HG03460 (cell line): ENCODE results near the gene SPAG4.

Experiments used
- ATAC-seq: cut with Tn5 transposase; IDR thresholded peaks from one replicate; pipeline ENCODE4 v1.9.1; 2021; ENCODE audit not compliant: unreplicated experiment

The SPAG4 gene, protein sequence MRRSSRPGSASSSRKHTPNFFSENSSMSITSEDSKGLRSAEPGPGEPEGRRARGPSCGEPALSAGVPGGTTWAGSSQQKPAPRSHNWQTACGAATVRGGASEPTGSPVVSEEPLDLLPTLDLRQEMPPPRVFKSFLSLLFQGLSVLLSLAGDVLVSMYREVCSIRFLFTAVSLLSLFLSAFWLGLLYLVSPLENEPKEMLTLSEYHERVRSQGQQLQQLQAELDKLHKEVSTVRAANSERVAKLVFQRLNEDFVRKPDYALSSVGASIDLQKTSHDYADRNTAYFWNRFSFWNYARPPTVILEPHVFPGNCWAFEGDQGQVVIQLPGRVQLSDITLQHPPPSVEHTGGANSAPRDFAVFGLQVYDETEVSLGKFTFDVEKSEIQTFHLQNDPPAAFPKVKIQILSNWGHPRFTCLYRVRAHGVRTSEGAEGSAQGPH

GRCh38 chr20:35615667-35616464 is at the start of gene SPAG4:
Gene SPAG4 (plus strand): TSS chr20:35615829. CDS start chr20:35616004, 175 bp downstream.
- peak; percentile 66 for ATAC-seq

DNA sequence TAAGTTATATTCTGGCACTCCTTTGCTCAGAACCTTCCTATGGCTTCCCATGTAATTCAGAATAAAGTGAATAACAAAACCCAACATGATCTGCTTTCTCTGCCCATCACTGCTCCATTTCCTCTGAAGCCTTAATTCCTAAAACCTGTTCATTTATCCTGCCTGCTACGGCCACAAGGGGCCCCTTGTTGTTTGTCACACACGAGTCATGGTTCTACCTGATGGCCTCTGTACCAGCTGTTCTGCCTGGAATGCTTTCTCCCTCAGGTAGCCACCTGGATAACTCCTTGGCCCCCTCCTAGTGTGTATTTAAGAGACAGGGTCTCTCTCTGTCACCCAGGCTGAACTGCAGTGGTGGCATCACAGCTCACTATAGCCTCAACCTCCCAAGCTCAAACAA is 47.0 kb upstream of the SPAG4 start:
- ATAC-seq = no peak

- ATAC-seq = no peak
Measured at GRCh38 chr20:35571555-35571954, 44.1 kb upstream of the SPAG4 start.

DNA sequence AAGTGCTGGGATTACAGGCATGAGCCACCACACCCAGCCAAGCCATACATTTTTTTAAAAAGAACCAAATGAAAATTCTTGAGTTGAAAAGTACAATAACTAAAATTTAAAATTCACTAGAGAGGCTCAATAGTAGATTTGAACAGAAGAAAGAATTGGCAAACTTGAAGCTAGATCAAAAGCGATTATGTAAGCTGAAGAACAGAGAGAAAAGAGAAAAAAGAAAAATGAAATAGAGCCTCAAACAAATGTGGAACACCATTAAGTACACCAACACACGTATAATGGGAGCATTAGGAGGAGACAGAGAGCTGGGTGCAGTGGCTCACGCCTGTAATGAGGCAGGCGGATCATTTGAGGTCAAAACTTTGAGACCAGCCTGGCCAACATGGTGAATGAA is 42.8 kb upstream of the SPAG4 start:
- ATAC-seq = no peak

GRCh38 chr20:35575958-35576357 is 39.7 kb upstream of the SPAG4 start:
- ATAC-seq = no peak

DNA sequence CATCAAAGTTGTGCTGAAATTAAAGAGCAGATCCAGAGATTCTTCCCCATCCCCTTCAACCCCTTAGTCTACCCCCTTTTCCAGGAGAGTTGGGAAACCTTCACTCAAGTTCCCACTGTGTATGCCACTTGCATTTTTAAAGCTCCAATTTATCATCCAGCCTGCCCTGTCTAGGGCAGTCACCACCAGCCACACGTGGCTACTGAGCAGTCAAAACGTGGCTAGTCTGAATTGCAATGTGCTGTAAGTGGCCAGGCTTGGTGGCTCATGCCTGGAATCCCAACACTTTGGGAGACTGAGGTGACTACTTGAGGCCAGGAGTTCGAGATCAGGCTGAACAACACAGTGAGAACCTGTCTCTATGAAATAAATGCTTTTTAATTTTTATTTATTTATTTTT is 38.8 kb upstream of the SPAG4 start:
- no peak for ATAC-seq

GRCh38 chr20:35578469-35578868 is 37.2 kb upstream of the SPAG4 start:
- ATAC-seq = no peak

DNA sequence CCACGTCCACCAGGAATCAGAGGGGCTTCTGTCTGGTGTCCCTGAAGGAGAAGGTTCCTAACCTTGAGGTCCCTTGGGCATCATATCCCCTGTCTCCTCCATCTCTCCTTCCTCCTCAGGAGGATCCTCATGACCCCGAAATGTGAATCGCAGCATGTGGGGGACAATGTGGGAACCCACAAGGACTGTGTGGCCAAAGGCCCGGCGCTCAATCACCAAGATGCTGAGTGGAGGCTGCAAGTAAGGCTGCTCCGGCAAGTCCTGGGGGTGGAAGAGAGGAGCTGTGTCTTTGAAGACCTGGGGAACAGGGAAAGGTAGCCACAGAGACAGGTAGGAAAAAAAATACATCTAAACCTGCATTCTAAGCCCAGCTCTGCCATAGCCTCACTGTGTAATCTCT is 36.4 kb upstream of the SPAG4 start:
- no peak for ATAC-seq

- no peak for ATAC-seq
Measured at GRCh38 chr20:35582131-35582530, 33.5 kb upstream of the SPAG4 start.

DNA sequence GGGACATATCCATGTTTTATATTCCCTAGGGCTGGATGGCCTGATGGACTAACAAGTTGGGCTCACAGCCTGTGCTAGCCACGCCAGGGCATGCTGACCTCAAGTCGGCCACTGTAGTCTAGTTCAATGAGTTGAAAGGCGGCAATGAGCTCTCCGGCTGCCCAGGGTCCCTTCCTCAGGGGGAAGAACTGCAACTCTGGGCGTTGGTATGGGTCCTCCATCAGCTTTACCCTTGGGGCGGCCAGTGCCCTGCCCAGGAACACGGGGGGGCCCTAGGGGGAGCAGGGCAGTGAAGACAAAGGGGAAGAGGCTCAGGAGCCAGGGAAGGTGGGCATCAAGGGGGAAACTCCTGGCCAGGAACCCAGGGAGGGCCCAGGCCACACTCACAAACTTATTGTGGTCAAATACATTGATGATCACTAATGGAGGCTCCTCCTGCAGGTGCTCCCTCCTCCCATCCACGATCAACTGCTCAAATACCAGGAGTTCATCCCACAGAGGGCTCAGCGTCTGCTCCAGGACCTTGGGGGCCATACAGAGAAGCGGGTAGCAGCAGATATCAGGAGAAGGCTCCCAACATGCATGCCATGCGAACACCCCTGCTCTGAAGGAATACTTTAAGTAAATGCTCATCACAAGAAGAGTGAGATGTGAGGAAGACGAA is 32.8 kb upstream of the SPAG4 start:
- no peak for ATAC-seq

GRCh38 chr20:35583636-35584560 is 31.7 kb upstream of the SPAG4 start:
- ATAC-seq = no peak

DNA sequence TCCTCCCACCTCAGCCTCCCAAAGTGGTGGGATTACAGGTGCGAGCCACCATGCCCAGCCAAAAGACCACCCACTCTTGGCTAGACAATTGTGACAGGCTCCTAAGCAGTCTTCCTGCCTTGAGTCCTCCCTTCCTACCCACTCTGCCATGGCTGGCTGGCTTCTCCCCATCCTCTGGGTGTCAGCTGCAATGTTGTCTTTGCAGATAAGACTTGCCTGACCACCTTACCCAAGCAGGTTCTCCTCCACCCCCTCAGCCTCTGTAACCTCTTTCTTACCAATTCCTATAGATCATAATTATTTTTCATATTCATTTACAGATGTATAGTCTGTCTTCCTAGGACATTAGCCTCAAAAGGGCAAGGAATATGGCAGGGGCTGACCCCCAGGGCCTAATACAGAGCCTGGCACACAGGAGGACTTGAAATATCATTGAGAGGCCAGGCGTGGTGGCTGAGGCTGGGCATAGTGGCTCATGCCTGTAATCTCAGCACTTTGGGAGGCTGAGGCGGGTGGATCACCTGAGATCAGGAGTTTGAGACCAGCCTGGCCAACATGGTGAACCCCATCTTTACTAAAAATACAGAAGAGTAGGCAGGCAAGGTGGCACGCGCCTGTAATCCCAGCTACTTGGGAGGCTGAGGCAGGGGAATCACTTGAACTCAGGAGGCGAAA is 28.7 kb upstream of the SPAG4 start:
- ATAC-seq = no peak

GRCh38 chr20:35587436-35587835 is 28.2 kb upstream of the SPAG4 start:
- ATAC-seq = no peak

DNA sequence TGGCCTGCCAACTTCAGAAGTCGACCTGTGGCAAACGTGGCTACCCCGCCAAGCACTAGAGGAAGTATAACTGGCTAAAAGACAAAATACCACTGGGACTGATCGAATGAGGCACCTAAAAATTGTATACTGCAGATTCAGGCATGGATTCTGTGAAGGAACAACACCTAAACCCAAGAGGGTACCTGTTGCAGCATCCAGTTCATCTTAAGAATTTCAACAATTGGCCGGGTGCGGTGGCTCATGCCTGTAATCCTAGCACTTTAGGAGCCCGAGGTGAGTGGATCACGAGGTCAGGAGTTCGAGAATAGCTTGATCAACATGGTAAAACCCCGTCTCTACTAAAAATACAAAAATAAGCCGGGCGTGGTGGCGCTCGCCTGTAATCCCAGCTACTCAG is 27.2 kb upstream of the SPAG4 start:
- no peak for ATAC-seq

GRCh38 chr20:35592339-35592974 is 23.2 kb upstream of the SPAG4 start:
- ATAC-seq = no peak

- no peak for ATAC-seq
Measured at GRCh38 chr20:35595456-35595855, 20.2 kb upstream of the SPAG4 start.

GRCh38 chr20:35595901-35596300 is 19.7 kb upstream of the SPAG4 start:
- ATAC-seq = no peak

DNA sequence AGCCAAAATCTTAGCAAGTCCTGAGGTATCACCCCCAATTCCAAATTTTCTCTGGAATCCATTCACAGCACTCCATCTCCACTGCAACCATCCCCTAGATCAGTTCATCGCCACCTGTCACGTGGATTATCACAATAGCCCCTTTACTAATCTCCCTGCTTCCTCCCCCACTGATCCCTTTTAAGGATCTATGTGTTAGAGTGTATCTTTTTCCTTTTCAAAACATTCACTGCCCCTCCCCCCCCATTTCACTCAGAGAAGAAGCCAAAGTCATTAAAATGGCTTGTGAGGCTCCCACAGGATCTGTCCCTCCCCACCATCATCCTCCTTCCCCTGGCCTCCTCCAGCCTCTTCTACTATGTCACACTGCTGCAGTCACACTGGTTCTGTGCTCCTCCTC is 18.4 kb upstream of the SPAG4 start:
- ATAC-seq = no peak

- ATAC-seq = no peak
Measured at GRCh38 chr20:35598476-35598875, 17.2 kb upstream of the SPAG4 start.
